K562 (cell line): Measurements from ENCODE around the gene CTTNBP2. TPM values are rescaled to one million over a fixed set of nuclear protein-coding genes. Genes with fewer than 3 reads are reported as not detected.

Experiments
- ATAC-seq: fragments of 200-7000 bp; cut with Tn5 transposase; 3 replicates; pipeline ENCODE4 v1.9.1; 2020; ENCODE audit warnings: moderate library complexity
- BruUV-seq: library from RNA; stranded (reverse); fragments of 400-500 nt; replicated peaks from 2 replicates; lab custom pipeline; 2021; lab: Mats Ljungman, UMichigan
- CTCF ChIA-PET: fragments of 300-600 bp; formaldehyde crosslinking; extraction: SDS; loops from one replicate; lab custom pipeline; 2021; ENCODE audit warnings: low intra/inter-chr PET ratio; lab: Yijun Ruan, JAX
- POLR2A ChIA-PET: fragments of 300-600, 350-650 bp; sonication (Branson Sonifier 250); formaldehyde crosslinking; extraction: SDS; loops from one replicate; lab custom pipeline; 2021; ENCODE audit warnings: antibody characterized with exemption, inconsistent platforms; lab: Yijun Ruan, JAX
- DNase-seq, 4 experiments: peaks; one replicate each; pipeline versions ENCODE4 v3.0.0 to v3.0.0-alpha.2; 2011 to 2018; ENCODE audit warnings: low spot score in 3 of 4, mixed read lengths in 3 of 4; ENCODE audit errors: extremely low read depth in 1 of 4
- FAIRE-seq: peaks from 2 replicates; lab custom pipeline; 2011; peaks lifted over from hg19 to GRCh38; lab: Jason Lieb, UNC
- H2AFZ ChIP-seq: 2 replicates; pipeline ENCODE4 v1.6.0; 2011; ENCODE audit warnings: low read depth, low read length, control low read depth, inconsistent platforms
- H3K27ac ChIP-seq: fragments of 200-600 bp; 3 replicates; pipeline ENCODE4 v1.8.0; 2011; ENCODE audit warnings: low read depth, mild to moderate bottlenecking, control low read depth, inconsistent platforms, low read length, moderate library complexity, mixed read lengths; ENCODE audit errors: extremely low read depth
- H3K27me3 ChIP-seq, 2 experiments: fragments of 300-600 bp in 1 of 2; 2 replicates in 1 of 2; 3 replicates in 1 of 2; pipeline versions ENCODE4 v1.6.0 to v1.8.0; 2011; ENCODE audit warnings: inconsistent platforms in 2 of 2, low read length in 2 of 2, mild to moderate bottlenecking in 1 of 2, mixed read lengths in 1 of 2, moderate library complexity in 1 of 2; ENCODE audit not compliant: control insufficient read depth in 2 of 2, insufficient read depth in 2 of 2
- H3K36me3 ChIP-seq: fragments of 300-600 bp; 3 replicates; pipeline ENCODE4 v1.8.0; 2011; ENCODE audit warnings: mild to moderate bottlenecking, low read length, inconsistent platforms; ENCODE audit not compliant: control insufficient read depth, insufficient read depth
- H3K4me1 ChIP-seq, 2 experiments: fragments of 200-600 bp in 1 of 2; replicated peaks in 1 of 2; 2 replicates in 1 of 2; 3 replicates in 1 of 2; pipeline versions ENCODE4 v1.5.1 to v1.8.0; 2011; ENCODE audit warnings: inconsistent platforms in 2 of 2, low read length in 2 of 2, mild to moderate bottlenecking in 1 of 2, mixed read lengths in 1 of 2, moderate library complexity in 1 of 2; ENCODE audit not compliant: control insufficient read depth in 2 of 2, insufficient read depth in 2 of 2
- H3K4me2 ChIP-seq: 2 replicates; pipeline ENCODE4 v1.6.1; 2011; ENCODE audit warnings: low read length, control low read depth, inconsistent platforms, mixed read lengths; ENCODE audit not compliant: insufficient read depth
- H3K4me3 ChIP-seq: fragments of 200-600 bp; sonication (generic), shearing (Covaris generic); 2 replicates; pipeline ENCODE4 v1.5.1; 2016; ENCODE audit warnings: control low read depth, inconsistent platforms
- H3K79me2 ChIP-seq: fragments of 200-600 bp; 3 replicates; pipeline ENCODE4 v1.8.0; 2011; ENCODE audit warnings: low read length, inconsistent platforms; ENCODE audit not compliant: control insufficient read depth, insufficient read depth
- H3K9ac ChIP-seq, 2 experiments: 2 replicates each; pipeline versions ENCODE4 v1.6.0 to v1.6.1; 2011; ENCODE audit warnings: low read depth in 2 of 2, low read length in 2 of 2, control low read depth in 1 of 2, inconsistent platforms in 1 of 2, mild to moderate bottlenecking in 1 of 2, mixed read lengths in 1 of 2; ENCODE audit not compliant: insufficient read depth in 1 of 2
- H3K9me1 ChIP-seq: one replicate; pipeline ENCODE4 v1.6.0; 2011; ENCODE audit warnings: inconsistent platforms, mild to moderate bottlenecking, low read length, moderate library complexity; ENCODE audit not compliant: control insufficient read depth, insufficient read depth
- H3K9me3 ChIP-seq: replicated peaks from 2 replicates; pipeline ENCODE4 v1.5.1; 2011; ENCODE audit warnings: low read depth, low read length, inconsistent platforms; ENCODE audit not compliant: control insufficient read depth, insufficient read depth
- H4K20me1 ChIP-seq: replicated peaks from 2 replicates; pipeline ENCODE4 v1.6.1; 2011; ENCODE audit warnings: low read length, inconsistent platforms, mixed read lengths; ENCODE audit not compliant: control insufficient read depth, insufficient read depth
- ADNP ChIP-seq: fragments of 200-800 bp; sonication (Bioruptor generic); IDR thresholded peaks from 2 replicates; pipeline ENCODE4 v1.6.1; 2016; ENCODE audit warnings: missing genetic modification characterization, missing compliant biosample characterization
- CBX1 ChIP-seq: sonication (generic); IDR thresholded peaks from 2 replicates; pipeline ENCODE4 v1.6.1; 2016; ENCODE audit warnings: antibody characterized with exemption, low read depth, mild to moderate bottlenecking
- FOXJ2 ChIP-seq: fragments of 200-800 bp; sonication (Bioruptor generic); IDR thresholded peaks from 2 replicates; pipeline ENCODE4 v1.6.1; 2016; ENCODE audit warnings: missing genetic modification characterization, missing compliant biosample characterization
- HNRNPL ChIP-seq: fragments of 200-400 bp; formaldehyde crosslinking; IDR thresholded peaks from 2 replicates; pipeline ENCODE4 v1.6.1; 2017; ENCODE audit warnings: low read depth, mild to moderate bottlenecking, low read length
- MAZ ChIP-seq, 2 experiments: fragments of 450-650 bp in 1 of 2; sonication (generic) in 1 of 2; formaldehyde crosslinking; IDR thresholded peaks in 1 of 2; conservative IDR thresholded peaks in 1 of 2; 2 replicates each; pipeline versions ENCODE4 v1.4.0 to v1.5.0; 2020; ENCODE audit warnings: mild to moderate bottlenecking in 1 of 2, missing genetic modification reagents in 1 of 2
- NCOR1 ChIP-seq: fragments of 450-650 bp; IDR thresholded peaks from 2 replicates; pipeline ENCODE4 v1.6.1; 2016; ENCODE audit warnings: mild to moderate bottlenecking, moderate library complexity
- RREB1 ChIP-seq: fragments of 250-450 bp; sonication (Bioruptor Pico); IDR thresholded peaks from 2 replicates; pipeline ENCODE4 v1.4.0; 2020
- SREBF2 ChIP-seq: sonication (generic); formaldehyde crosslinking; IDR thresholded peaks from 2 replicates; pipeline ENCODE4 v1.4.0; 2020; ENCODE audit warnings: mild to moderate bottlenecking, missing genetic modification reagents
- WGBS: fragments of 100-300 bp; shearing (Covaris generic); methylation state at CpG from one replicate; pipeline ENCODE4 v1.1.6; 2016; ENCODE audit warnings: low coverage, mixed read lengths; ENCODE audit not compliant: insufficient coverage; ENCODE audit errors: missing lambda C conversion rate; 5-methylcytosine and 5-hydroxymethylcytosine counted together
- in situ Hi-C: fragments of 300-500 bp; cut with MboI; formaldehyde crosslinking; loops from 4 replicates; pipeline ENCODE4 v1.15.0; 2018; ENCODE audit warnings: inconsistent platforms, mixed read lengths
- intact Hi-C: fragments of 100-400 bp; cut with micrococcal nuclease; formaldehyde crosslinking; loops from 2 replicates; pipeline ENCODE4 v1.14.2; 2022
- polyA plus RNA-seq, 8 experiments: library from polyadenylated mRNA; depleted of rRNA in 4 of 8; stranded (reverse) in 5 of 8; unstranded in 3 of 8; fragments of >200 nt; fragmentation: Nextera tagmentation in 2 of 8; fragmentation: Illumina TruSeq in 1 of 8; extraction: Ambion mirVana in 2 of 8; extraction: Trizol in 1 of 8; gene quantifications; 2 replicates each; pipeline versions ENCODE4 v1.2.1 to v1.2.3, GENCODE V29; 2011 to 2014; ENCODE audit warnings: inconsistent platforms in 1 of 8, missing spikeins in 1 of 8
- total RNA-seq, 7 experiments: library from RNA; depleted of rRNA in 6 of 7; stranded (reverse); fragments of >200 nt in 6 of 7; fragmentation: Illumina TruSeq in 2 of 7; extraction: Trizol in 2 of 7; gene quantifications; 2 replicates each; pipeline versions ENCODE4 v1.2.1 to v1.2.3, GENCODE V29; 2011 to 2021; ENCODE audit warnings: low replicate concordance in 1 of 7
- TF ChIP-seq, protein P1 (sequence below): fragments of 450-650 bp; IDR thresholded peaks from 2 replicates; pipeline ENCODE4 v1.6.1; 2018; ENCODE audit not compliant: partially characterized antibody

Gene CTTNBP2
- total and polyA plus RNA-seq, 9 of the 15 experiments (the other 6 are each of a cell fraction or from before 2014, with no cell fraction given) = 0.05 TPM; not detected in 8

DNA sequence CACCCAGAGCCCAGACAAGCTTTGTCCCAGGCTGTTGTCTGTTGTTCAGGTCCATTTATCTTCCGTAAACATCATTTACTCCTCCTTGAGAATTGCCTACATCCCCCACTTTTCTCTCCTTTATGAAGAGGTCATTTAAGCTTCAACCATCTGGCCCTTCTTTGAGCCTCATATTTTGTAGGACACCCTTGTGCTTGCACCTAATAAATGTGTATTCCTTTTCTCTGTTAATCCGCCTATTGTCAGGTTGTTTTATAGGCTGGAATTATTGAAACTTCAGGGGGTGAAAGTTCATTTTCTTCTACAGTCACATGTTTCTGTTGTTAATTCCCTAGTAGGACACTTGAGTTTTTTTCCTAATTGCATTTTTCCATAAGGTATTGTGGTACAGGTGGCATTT lies 19.6 kb upstream of the CTTNBP2 start:
- H3K27me3 ChIP-seq = no peaks in the 10 kb centered on the region; a peak in 1 of 5 replicates
- WGBS = 0% methylated on average over 2 of the region's 2 CpGs
- no peak for FAIRE-seq

More for the DNA sequence above, 19.6 kb upstream of the CTTNBP2 start:
- intact Hi-C loops = no loop called here
- H2AFZ ChIP-seq = no peak overlapping the region
- H3K4me3 ChIP-seq = no peak overlapping the region
- POLR2A ChIA-PET = interaction anchor here (0.6 to 2.2 kb wide), 2 partner anchors 12 to 31 kb away, joined by 3 to 9 read pairs; no protein-coding TSS in a partner anchor
- no peaks in the 10 kb centered on the region for H3K4me1 ChIP-seq
- ATAC-seq = no peak
- no peaks in the 10 kb centered on the region for H4K20me1 ChIP-seq
- H3K36me3 ChIP-seq = no peaks in the 10 kb centered on the region
- no TSS peak for BruUV-seq
- no peak overlapping the region for H3K4me2 ChIP-seq
- CTCF ChIA-PET = no interaction called here
- TF ChIP-seq HNRNPL = no peak
- no peak for TF ChIP-seq CBX1
- TF ChIP-seq SREBF2 = no peak
- no peak for TF ChIP-seq FOXJ2 (tag)
- no peak for TF ChIP-seq RREB1 (CRISPR knock-in tag)
- TF ChIP-seq ADNP = no peak
- TF ChIP-seq NCOR1 = no peak
- TF ChIP-seq, protein P1, sequence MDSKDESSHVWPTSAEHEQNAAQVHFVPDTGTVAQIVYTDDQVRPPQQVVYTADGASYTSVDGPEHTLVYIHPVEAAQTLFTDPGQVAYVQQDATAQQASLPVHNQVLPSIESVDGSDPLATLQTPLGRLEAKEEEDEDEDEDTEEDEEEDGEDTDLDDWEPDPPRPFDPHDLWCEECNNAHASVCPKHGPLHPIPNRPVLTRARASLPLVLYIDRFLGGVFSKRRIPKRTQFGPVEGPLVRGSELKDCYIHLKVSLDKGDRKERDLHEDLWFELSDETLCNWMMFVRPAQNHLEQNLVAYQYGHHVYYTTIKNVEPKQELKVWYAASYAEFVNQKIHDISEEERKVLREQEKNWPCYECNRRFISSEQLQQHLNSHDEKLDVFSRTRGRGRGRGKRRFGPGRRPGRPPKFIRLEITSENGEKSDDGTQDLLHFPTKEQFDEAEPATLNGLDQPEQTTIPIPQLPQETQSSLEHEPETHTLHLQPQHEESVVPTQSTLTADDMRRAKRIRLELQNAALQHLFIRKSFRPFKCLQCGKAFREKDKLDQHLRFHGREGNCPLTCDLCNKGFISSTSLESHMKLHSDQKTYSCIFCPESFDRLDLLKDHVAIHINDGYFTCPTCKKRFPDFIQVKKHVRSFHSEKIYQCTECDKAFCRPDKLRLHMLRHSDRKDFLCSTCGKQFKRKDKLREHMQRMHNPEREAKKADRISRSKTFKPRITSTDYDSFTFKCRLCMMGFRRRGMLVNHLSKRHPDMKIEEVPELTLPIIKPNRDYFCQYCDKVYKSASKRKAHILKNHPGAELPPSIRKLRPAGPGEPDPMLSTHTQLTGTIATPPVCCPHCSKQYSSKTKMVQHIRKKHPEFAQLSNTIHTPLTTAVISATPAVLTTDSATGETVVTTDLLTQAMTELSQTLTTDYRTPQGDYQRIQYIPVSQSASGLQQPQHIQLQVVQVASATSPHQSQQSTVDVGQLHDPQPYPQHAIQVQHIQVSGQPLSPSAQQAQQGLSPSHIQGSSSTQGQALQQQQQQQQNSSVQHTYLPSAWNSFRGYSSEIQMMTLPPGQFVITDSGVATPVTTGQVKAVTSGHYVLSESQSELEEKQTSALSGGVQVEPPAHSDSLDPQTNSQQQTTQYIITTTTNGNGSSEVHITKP = no peak
- TF ChIP-seq MAZ (CRISPR knock-in tag; conservative IDR thresholded peaks at IDR 0.05 in 1 of 2, IDR thresholded peaks at IDR 0.05 in 1 of 2) = no peak
- TF ChIP-seq, all 486 proteins: peak for 0
- no peaks in the 10 kb centered on the region for H3K79me2 ChIP-seq
- H3K9me1 ChIP-seq = no peaks in the 10 kb centered on the region
- H3K9me3 ChIP-seq = no peaks in the 10 kb centered on the region
- no peak overlapping the region for H3K27ac ChIP-seq
- in situ Hi-C loops = no loop called here
- DNase-seq = no peak
- no peak overlapping the region for H3K9ac ChIP-seq
